Esophagus muscularis mucosa (tissue), 4 donors: ENCODE results near the gene MBNL1. TPM values are rescaled to one million over a fixed set of nuclear protein-coding genes. Genes with fewer than 3 reads are reported as not detected.

Experiments used
- DNase-seq: peaks from one replicate; pipeline ENCODE4 v3.0.0-alpha.2; 2017; ENCODE audit errors: extremely low spot score
- H3K27ac ChIP-seq, 4 donors: fragments of 200-600 bp; sonication (generic); replicated peaks in 1 of 4; 1 replicate in 3 of 4; 2 replicates in 1 of 4; pipeline ENCODE4 v1.5.1; 2016 to 2019; ENCODE audit warnings: mild to moderate bottlenecking in 1 of 4
- H3K27me3 ChIP-seq, 4 donors: fragments of 200-600 bp; sonication (generic); one replicate each; pipeline versions ENCODE4 v1.5.1 to v1.6.0; 2016 to 2019
- H3K36me3 ChIP-seq, 4 donors: fragments of 200-600 bp; sonication (generic); one replicate each; pipeline ENCODE4 v1.5.1; 2016 to 2019
- H3K4me1 ChIP-seq, 4 donors: fragments of 200-600 bp; sonication (generic); one replicate each; pipeline ENCODE4 v1.5.1; 2016 to 2019
- H3K4me3 ChIP-seq, 4 donors: fragments of 200-600 bp; sonication (generic); 1 replicate in 2 of 4; 2 replicates in 2 of 4; pipeline ENCODE4 v1.5.1; 2016 to 2019; ENCODE audit warnings: mild to moderate bottlenecking in 4 of 4, moderate library complexity in 1 of 4
- H3K9me3 ChIP-seq, 4 donors: fragments of 200-600 bp; sonication (generic); 1 replicate in 3 of 4; 2 replicates in 1 of 4; pipeline ENCODE4 v1.5.1; 2016 to 2019
- EP300 ChIP-seq: sonication (generic); formaldehyde crosslinking; IDR thresholded peaks from one replicate; pipeline ENCODE4 v1.6.1; 2017; ENCODE audit warnings: antibody characterized with exemption
- POLR2A ChIP-seq: fragments of 450-650 bp; IDR thresholded peaks from one replicate; pipeline ENCODE4 v1.6.1; 2017; ENCODE audit warnings: antibody characterized with exemption, moderate library complexity, mild to moderate bottlenecking, low read depth
- POLR2AphosphoS5 ChIP-seq, 2 donors: sonication (generic); formaldehyde crosslinking; IDR thresholded peaks; one replicate each; pipeline ENCODE4 v1.6.1; 2017; ENCODE audit warnings: antibody characterized with exemption in 2 of 2
- WGBS: methylation state at CpG from one replicate; pipeline ENCODE4 v1.1.5; 2018; 5-methylcytosine and 5-hydroxymethylcytosine counted together
- intact Hi-C: fragments of 100-400 bp; cut with DNase I; formaldehyde crosslinking; loops from one replicate; pipeline ENCODE4 v1.15.1; 2023
- total RNA-seq, 4 donors: library from RNA; depleted of rRNA; stranded (reverse); fragments of >200 nt; gene quantifications; one replicate each; pipeline versions ENCODE4 v1.1.0 to v1.2.1, GENCODE V29; 2016
- TF ChIP-seq, protein P1 (sequence below), 3 experiments: fragments of 200-600 bp in 2 of 3; fragments of 450-650 bp in 1 of 3; sonication (generic) in 2 of 3; IDR thresholded peaks; one replicate each; pipeline ENCODE4 v1.5.1; 2017 to 2019; ENCODE audit warnings: antibody characterized with exemption in 3 of 3, mild to moderate bottlenecking in 2 of 3, moderate library complexity in 1 of 3

The MBNL1 gene
- total RNA-seq, 4 donors from 2014 or later: 635 to 868 (median 720) TPM

GRCh38 chr3:152284906-152285305 is 16.2 kb downstream of the MBNL1 start:
- Histone ChIP-seq H3K27ac (peak overlapping the region in 3 of 4 donors; percentile 52 to 68 (median 68)), H3K4me3 (peak overlapping the region in 1 of 4 donors; percentile 7), H3K36me3 (no peaks in the 10 kb centered on the region), H3K27me3 (no peaks in the 10 kb centered on the region), H3K4me1 (peaks cover 65 to 91% (median 84%) of the 10 kb centered on the region in 4 donors), H3K9me3 (no peaks in the 10 kb centered on the region)
- TF ChIP-seq POLR2A: no peak
- TF ChIP-seq POLR2AphosphoS5 (IDR thresholded peaks at IDR 0.05): no peak
- TF ChIP-seq, protein P1, sequence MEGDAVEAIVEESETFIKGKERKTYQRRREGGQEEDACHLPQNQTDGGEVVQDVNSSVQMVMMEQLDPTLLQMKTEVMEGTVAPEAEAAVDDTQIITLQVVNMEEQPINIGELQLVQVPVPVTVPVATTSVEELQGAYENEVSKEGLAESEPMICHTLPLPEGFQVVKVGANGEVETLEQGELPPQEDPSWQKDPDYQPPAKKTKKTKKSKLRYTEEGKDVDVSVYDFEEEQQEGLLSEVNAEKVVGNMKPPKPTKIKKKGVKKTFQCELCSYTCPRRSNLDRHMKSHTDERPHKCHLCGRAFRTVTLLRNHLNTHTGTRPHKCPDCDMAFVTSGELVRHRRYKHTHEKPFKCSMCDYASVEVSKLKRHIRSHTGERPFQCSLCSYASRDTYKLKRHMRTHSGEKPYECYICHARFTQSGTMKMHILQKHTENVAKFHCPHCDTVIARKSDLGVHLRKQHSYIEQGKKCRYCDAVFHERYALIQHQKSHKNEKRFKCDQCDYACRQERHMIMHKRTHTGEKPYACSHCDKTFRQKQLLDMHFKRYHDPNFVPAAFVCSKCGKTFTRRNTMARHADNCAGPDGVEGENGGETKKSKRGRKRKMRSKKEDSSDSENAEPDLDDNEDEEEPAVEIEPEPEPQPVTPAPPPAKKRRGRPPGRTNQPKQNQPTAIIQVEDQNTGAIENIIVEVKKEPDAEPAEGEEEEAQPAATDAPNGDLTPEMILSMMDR (IDR thresholded peaks at IDR 0.05): no peak
- no peak for TF ChIP-seq EP300
- DNase-seq: no peak
- intact Hi-C loops: loop anchor here (5.0 to 10.0 kb wide), 2 partner anchors 157 to 200 kb away; no protein-coding TSS in a partner anchor
- WGBS: 54% methylated on average over 3 of the region's 3 CpGs

DNA sequence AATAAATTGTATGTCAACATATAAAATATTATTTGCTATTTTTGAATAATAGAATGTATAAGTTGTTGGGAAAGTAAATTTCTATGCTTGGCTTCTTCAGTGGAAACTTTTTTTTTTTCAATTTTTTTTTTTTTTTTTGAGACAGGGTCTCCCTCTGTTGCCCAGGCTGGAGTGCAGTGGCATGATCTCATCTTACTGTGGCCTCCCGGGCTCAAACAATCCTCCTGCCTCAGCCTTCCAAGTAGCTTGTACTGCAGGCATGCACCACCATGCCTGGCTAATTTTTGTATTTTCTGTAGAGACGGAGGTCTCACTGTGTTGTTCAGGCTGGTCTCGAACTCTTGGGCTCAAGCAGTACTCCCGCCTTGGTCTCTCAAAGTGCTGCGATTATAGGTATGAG is 16.8 kb downstream of the MBNL1 start:
- intact Hi-C loops: loop anchor here (10.0 kb wide), 1 partner anchor 201 kb away; no protein-coding TSS in a partner anchor
- peak overlapping the region in 3 of 4 donors; percentile 52 to 68 (median 68) for H3K27ac ChIP-seq
- 84% methylated on average over 5 of the region's 5 CpGs for WGBS
- no peaks in the 10 kb centered on the region for H3K27me3 ChIP-seq
- no peaks in the 10 kb centered on the region for H3K9me3 ChIP-seq
- H3K36me3 ChIP-seq: no peaks in the 10 kb centered on the region
- no peak for DNase-seq
- TF ChIP-seq POLR2AphosphoS5 (IDR thresholded peaks at IDR 0.05) (no peak), EP300 (no peak), POLR2A (no peak)
- TF ChIP-seq, protein P1 (IDR thresholded peaks at IDR 0.05): no peak
- H3K4me3 ChIP-seq: no peak overlapping the region
- H3K4me1 ChIP-seq: peaks cover 62 to 91% (median 83%) of the 10 kb centered on the region in 4 donors

GRCh38 chr3:152287898-152288576 is 19.3 kb downstream of the MBNL1 start:
- H3K4me3 ChIP-seq: no peak overlapping the region
- 51% methylated on average over 6 of the region's 6 CpGs for WGBS
- peak overlapping the region in 2 of 4 donors; percentile 4 to 41 for H3K27ac ChIP-seq
- H3K36me3 ChIP-seq: no peaks in the 10 kb centered on the region
- no peak for TF ChIP-seq EP300
- intact Hi-C loops: loop anchor here (10.0 kb wide), 1 partner anchor 203 kb away; no protein-coding TSS in a partner anchor
- DNase-seq: no peak
- no peaks in the 10 kb centered on the region for H3K27me3 ChIP-seq
- H3K9me3 ChIP-seq: no peaks in the 10 kb centered on the region
- H3K4me1 ChIP-seq: peaks cover 50 to 91% (median 83%) of the 10 kb centered on the region in 4 donors

DNA sequence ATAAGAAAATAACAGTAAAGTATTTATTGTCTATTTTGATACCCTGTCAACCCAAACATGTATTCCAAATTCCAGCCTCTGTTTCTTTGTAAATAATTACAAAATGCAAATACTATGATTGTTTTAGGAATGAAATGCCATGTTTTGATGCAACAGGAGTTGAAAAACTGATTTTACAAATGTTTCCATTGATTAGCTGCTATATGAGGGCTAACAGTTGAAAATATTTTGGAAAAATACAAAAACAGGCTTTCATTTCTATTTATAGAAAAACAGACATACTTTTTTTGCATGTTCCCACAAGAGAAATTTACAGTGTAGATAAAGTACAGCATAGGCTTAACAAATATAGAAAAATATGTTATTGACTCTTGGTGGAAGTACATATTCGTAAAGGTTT is 20.0 kb downstream of the MBNL1 start:
- H3K4me1 ChIP-seq: peaks cover 50 to 91% (median 82%) of the 10 kb centered on the region in 4 donors
- no peak overlapping the region for H3K4me3 ChIP-seq
- WGBS: 79% methylated on average over 1 of the region's 1 CpG
- H3K9me3 ChIP-seq: no peaks in the 10 kb centered on the region
- no peak for DNase-seq
- peak overlapping the region in 1 of 4 donors; percentile 41 for H3K27ac ChIP-seq
- H3K36me3 ChIP-seq: no peaks in the 10 kb centered on the region
- H3K27me3 ChIP-seq: no peaks in the 10 kb centered on the region
- TF ChIP-seq POLR2AphosphoS5 (IDR thresholded peaks at IDR 0.05) (no peak), EP300 (no peak), POLR2A (no peak)
- TF ChIP-seq, protein P1 (IDR thresholded peaks at IDR 0.05): no peak
- intact Hi-C loops: loop anchor here (10.0 kb wide), 1 partner anchor 204 kb away; no protein-coding TSS in a partner anchor

DNA sequence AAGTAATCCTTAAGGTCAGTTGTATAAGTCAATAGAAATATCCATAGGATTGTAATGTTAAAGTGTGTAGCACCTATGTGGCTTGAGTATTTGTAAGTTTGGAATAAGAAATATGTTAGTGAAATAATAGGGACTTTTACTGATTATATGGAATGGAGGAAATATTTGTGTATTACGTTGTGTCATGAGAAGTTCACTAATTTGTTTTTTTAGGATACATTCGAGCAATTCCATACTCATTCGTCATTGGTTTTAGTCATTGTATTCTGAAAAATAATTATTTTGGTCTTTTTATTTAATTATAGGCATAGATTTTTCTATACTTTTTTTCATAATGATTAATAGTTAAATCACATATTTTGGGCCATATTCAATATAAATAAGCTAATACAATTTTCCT is 21.0 kb downstream of the MBNL1 start:
- no peak overlapping the region for H3K4me3 ChIP-seq
- H3K27ac ChIP-seq: no peak overlapping the region
- H3K4me1 ChIP-seq: peaks cover 42 to 85% (median 78%) of the 10 kb centered on the region in 4 donors
- no peaks in the 10 kb centered on the region for H3K27me3 ChIP-seq
- intact Hi-C loops: loop anchor here (10.0 kb wide), 1 partner anchor 205 kb away; no protein-coding TSS in a partner anchor
- 89% methylated on average over 3 of the region's 3 CpGs for WGBS
- DNase-seq: no peak
- no peaks in the 10 kb centered on the region for H3K9me3 ChIP-seq
- TF ChIP-seq EP300 (no peak), POLR2AphosphoS5 (IDR thresholded peaks at IDR 0.05) (no peak), POLR2A (no peak)
- TF ChIP-seq, protein P1 (IDR thresholded peaks at IDR 0.05): no peak
- H3K36me3 ChIP-seq: no peaks in the 10 kb centered on the region
